ENCODE results near the gene ASPN.

Gene ASPN

DNA sequence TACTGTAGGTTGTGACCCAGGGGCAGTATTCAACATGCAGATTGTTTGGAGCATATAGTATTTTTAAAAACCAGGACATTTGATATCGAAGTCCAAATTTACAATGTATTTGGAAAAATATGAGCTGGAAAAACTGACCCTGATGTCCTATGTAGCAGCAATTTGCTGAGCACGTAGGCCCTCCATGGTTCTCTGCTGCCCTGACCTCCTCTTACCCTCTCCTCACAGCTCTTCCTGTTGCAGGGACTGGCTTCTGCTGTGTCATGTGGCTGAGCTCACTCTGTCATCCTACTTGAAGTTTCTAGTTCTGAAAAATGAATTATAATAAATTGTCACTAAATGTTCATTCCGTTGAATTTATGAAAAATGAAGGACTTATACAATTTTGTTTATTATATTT, 4.1 kb upstream of the ASPN start:
- no peak for DNase-seq (ENCODE audit: extremely low read depth, low read depth)
- TF ChIP-seq, protein P1, sequence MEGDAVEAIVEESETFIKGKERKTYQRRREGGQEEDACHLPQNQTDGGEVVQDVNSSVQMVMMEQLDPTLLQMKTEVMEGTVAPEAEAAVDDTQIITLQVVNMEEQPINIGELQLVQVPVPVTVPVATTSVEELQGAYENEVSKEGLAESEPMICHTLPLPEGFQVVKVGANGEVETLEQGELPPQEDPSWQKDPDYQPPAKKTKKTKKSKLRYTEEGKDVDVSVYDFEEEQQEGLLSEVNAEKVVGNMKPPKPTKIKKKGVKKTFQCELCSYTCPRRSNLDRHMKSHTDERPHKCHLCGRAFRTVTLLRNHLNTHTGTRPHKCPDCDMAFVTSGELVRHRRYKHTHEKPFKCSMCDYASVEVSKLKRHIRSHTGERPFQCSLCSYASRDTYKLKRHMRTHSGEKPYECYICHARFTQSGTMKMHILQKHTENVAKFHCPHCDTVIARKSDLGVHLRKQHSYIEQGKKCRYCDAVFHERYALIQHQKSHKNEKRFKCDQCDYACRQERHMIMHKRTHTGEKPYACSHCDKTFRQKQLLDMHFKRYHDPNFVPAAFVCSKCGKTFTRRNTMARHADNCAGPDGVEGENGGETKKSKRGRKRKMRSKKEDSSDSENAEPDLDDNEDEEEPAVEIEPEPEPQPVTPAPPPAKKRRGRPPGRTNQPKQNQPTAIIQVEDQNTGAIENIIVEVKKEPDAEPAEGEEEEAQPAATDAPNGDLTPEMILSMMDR (IDR thresholded peaks at IDR 0.05; ENCODE audit: low read depth, low read length, missing control alignments), result no peak
- H3K4me3 ChIP-seq (replicated peaks; ENCODE audit: low read depth, low read length), result no peak overlapping the region

DNA sequence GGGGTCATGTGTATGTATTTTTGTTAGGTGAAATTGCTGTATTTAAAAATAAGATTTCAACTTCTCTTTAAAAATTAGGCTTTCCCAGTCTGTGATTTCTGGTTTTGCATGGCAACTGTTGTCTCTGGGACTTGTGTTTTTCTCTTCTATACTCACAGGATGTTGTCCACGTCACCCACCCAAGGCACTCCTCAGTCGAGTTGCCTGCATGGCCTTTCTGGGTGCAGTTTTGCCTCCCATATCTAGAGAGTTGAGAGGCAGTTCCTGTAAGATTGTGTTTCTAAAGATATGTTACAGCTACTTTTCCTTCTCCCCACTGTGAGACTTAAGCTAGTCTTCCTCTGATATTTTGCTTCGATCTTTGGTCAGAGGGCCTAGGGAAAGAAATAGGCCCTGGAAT, 2.3 kb upstream of the ASPN start:
- DNase-seq (ENCODE audit: extremely low read depth, low read depth), result no peak
- H3K4me3 ChIP-seq (replicated peaks; ENCODE audit: low read depth, low read length), result no peak overlapping the region
- TF ChIP-seq, protein P1 (IDR thresholded peaks at IDR 0.05; ENCODE audit: low read depth, low read length, missing control alignments), result no peak

DNA sequence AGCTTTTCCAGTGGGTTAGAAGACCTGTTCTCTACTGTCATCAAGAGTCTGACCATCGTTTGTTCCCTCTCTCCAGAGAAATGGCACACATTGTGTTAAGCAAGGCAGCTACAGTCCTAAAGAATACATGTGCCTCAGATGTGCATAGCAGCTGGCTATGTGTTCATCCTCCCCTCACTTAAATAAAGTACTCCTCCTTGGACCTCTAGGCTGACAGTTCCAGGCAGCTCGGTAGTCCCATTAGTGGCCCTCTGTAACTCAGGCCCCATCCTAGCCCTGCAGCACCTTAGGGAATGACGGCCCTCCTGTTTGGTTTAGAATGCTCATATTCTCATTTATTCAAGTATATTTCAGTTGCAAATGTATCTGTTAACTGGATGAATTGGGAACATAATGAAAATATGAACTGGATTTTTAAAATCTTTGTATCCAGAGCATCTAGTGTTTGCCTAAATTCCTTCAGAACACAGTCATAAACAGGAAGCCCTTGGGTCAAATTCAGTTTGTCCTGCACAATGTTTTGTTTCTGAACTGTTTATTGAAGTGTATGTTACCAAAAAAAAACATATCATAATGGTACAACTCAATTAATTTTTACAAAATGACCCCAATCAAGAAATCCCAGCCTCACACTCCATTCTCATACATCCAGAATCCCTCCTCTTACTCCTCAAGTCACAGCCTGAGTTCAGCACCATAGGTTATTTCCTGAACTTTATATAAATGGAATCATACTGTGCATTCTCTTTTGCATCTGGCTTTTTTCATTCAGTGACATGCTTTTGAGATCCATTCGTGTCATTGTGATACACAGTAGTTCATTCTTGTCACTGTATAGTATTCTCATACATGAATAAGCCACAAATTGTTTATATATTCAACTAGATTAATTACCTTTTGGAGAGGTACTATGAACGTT, 1.6 kb upstream of the ASPN start:
- no peak overlapping the region for H3K4me3 ChIP-seq (replicated peaks; ENCODE audit: low read depth, low read length)
- no peak for DNase-seq (ENCODE audit: extremely low read depth, low read depth)
- TF ChIP-seq, protein P1 (IDR thresholded peaks at IDR 0.05; ENCODE audit: low read depth, low read length, missing control alignments), result no peak

DNA sequence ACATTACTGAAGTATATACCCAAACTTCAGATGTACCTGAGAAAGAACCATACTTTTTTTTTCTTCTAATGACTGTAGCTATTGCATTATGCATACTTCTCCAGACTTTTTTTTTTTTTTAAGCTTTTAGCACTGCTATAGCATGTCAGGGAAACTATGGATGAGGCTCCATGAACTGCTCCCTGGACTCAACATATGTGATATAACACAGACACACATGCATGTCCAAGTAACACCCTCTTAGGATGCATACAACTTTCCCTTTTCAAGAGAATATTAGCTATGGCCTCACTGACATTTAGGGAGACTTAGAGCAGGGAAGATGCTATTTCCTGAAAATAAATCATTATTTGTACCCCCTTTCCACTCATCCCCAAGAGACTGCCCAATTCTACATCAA, 499 bp upstream of the ASPN start:
- no peak for DNase-seq (ENCODE audit: extremely low read depth, low read depth)
- H3K4me3 ChIP-seq (replicated peaks; ENCODE audit: low read depth, low read length), result no peak overlapping the region
- TF ChIP-seq, protein P1 (IDR thresholded peaks at IDR 0.05; ENCODE audit: low read depth, low read length, missing control alignments), result no peak

DNA sequence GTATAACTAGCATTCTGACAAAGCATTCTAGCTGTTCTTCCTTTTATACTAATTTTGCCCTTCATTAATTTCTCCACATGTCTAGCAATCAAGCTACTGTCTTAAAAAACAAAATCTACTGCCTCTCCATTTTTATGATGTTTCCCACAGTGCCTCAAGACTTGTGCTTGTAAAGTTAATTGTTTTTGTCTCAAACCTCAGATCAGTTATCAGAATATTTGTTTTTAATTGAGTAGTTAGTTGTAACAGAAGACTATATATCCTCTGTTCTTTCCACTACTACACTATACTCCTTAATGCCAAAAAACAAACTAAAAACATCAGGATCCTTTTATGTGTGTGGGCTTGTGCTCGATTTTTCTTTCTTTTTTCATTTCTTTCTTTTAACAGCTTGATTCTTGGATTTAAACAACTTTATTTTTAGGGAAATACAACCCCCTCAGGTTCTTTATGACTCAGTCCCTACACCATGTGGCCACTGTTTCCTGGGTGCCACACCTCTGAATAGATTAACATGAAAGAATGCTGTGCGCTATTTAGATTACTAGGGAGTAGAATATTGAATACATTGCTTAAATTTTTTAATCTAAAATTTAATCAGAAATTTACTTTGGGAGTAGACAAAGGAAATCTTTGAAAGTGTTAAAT, 1.2 kb downstream of the ASPN start:
- peak overlapping the region; percentile 20 for H3K4me3 ChIP-seq (replicated peaks; ENCODE audit: low read depth, low read length)
- TF ChIP-seq, protein P1 (IDR thresholded peaks at IDR 0.05; ENCODE audit: low read depth, low read length, missing control alignments), result no peak
- DNase-seq (ENCODE audit: extremely low read depth, low read depth), result no peak

DNA sequence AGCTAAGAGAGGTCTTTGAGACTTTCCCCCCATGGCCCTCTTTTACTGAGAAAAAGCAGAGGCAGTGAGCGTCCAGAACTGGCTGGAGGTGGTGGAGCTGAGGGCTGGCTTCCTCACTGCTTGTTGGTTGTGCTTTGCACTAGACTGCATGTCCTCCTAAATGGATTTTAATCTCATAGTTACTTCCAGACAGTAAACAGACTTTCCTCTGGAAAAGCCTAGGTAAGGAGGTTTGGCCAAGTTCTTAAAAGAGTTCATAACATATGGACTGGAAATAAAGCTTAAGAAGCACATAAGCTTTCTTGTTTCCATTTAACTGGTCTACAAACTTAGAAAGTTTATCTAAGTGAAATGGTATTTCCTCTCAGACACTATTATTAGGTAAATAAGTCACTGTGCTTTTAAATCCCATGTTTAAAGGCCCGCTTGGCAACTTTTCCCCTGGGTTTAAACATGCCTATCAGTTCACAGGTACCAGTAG, 2.0 kb downstream of the ASPN start:
- DNase-seq (ENCODE audit: extremely low read depth, low read depth), result peak; percentile 42
- TF ChIP-seq, protein P1 (IDR thresholded peaks at IDR 0.05; ENCODE audit: low read depth, low read length, missing control alignments), result no peak
- no peak overlapping the region for H3K4me3 ChIP-seq (replicated peaks; ENCODE audit: low read depth, low read length)

Measured in HFF-Myc (cell line).